GM23338 (cell line): Measurements from ENCODE around the gene CENPX. TPM values are rescaled to one million over a fixed set of nuclear protein-coding genes. Genes with fewer than 3 reads are reported as not detected.

Experiments
- ATAC-seq: fragments of 200-7000 bp; cut with Tn5 transposase; 3 replicates; pipeline ENCODE4 v1.9.1; 2020
- DNase-seq: peaks from one replicate; pipeline ENCODE4 v3.0.0-alpha.2; 2015; ENCODE audit warnings: low spot score
- H2AFZ ChIP-seq: fragments of 200-600 bp; sonication (generic); 2 replicates; pipeline ENCODE4 v1.8.0; 2016; ENCODE audit warnings: antibody characterized with exemption, mild to moderate bottlenecking, moderate library complexity
- H3F3A ChIP-seq: fragments of 200-600 bp; sonication (generic); replicated peaks from 2 replicates; pipeline ENCODE4 v1.8.0; 2017; ENCODE audit warnings: antibody characterized with exemption, mixed run types, low read depth
- H3K27ac ChIP-seq: fragments of 200-600 bp; sonication (generic); 2 replicates; pipeline ENCODE4 v1.6.1; 2016; ENCODE audit warnings: low read depth
- H3K27me3 ChIP-seq: fragments of 200-600 bp; sonication (generic); 2 replicates; pipeline ENCODE4 v1.8.0; 2016; ENCODE audit warnings: mild to moderate bottlenecking, mixed run types, moderate library complexity; ENCODE audit not compliant: insufficient read depth
- H3K36me3 ChIP-seq: fragments of 200-600 bp; sonication (generic); 2 replicates; pipeline ENCODE4 v1.8.0; 2016; ENCODE audit warnings: mild to moderate bottlenecking; ENCODE audit not compliant: insufficient read depth
- H3K4me1 ChIP-seq: fragments of 200-600 bp; sonication (generic); 2 replicates; pipeline ENCODE4 v1.8.0; 2016; ENCODE audit warnings: mild to moderate bottlenecking, moderate library complexity; ENCODE audit not compliant: insufficient read depth
- H3K4me2 ChIP-seq: fragments of 200-600 bp; sonication (generic); 2 replicates; pipeline ENCODE4 v1.7.1; 2017; ENCODE audit warnings: mixed run types
- H3K4me3 ChIP-seq: fragments of 200-600 bp; sonication (generic); 2 replicates; pipeline ENCODE4 v1.6.1; 2016; ENCODE audit warnings: mixed run types
- H3K79me2 ChIP-seq: fragments of 200-600 bp; sonication (generic); replicated peaks from 2 replicates; pipeline ENCODE4 v1.8.0; 2017; ENCODE audit warnings: mild to moderate bottlenecking; ENCODE audit not compliant: insufficient read depth
- H3K9me2 ChIP-seq: fragments of 200-600 bp; sonication (generic); 2 replicates; pipeline ENCODE4 v1.8.0; 2017; ENCODE audit not compliant: insufficient read depth
- H4K20me1 ChIP-seq: fragments of 200-600 bp; sonication (generic); replicated peaks from 2 replicates; pipeline ENCODE4 v1.8.0; 2017; ENCODE audit warnings: mild to moderate bottlenecking; ENCODE audit not compliant: insufficient read depth
- H3K27ac Mint-ChIP-seq: 2 replicates; pipeline ENCODE4 v1.8.0; 2020; ENCODE audit warnings: inconsistent platforms, mild to moderate bottlenecking, moderate library complexity, mixed read lengths
- H3K27me3 Mint-ChIP-seq: 3 replicates; pipeline ENCODE4 v1.8.0; 2022; ENCODE audit warnings: low read depth, mild to moderate bottlenecking, moderate library complexity, mixed read lengths, inconsistent platforms; ENCODE audit not compliant: insufficient read depth, poor library complexity
- H3K36me3 Mint-ChIP-seq: 3 replicates; pipeline ENCODE4 v1.8.0; 2021; ENCODE audit warnings: low read depth, mild to moderate bottlenecking, inconsistent platforms, moderate library complexity, mixed read lengths
- H3K4me1 Mint-ChIP-seq: 3 replicates; pipeline ENCODE4 v1.8.0; 2020; ENCODE audit warnings: mild to moderate bottlenecking, inconsistent platforms, mixed read lengths
- H3K4me3 Mint-ChIP-seq: 3 replicates; pipeline ENCODE4 v1.8.0; 2021; ENCODE audit warnings: moderate library complexity, mild to moderate bottlenecking, inconsistent platforms, mixed read lengths
- H3K9me3 Mint-ChIP-seq: 3 replicates; pipeline ENCODE4 v1.8.0; 2020; ENCODE audit warnings: moderate library complexity, mild to moderate bottlenecking, inconsistent platforms, mixed read lengths
- EZH2 ChIP-seq: fragments of 200-600 bp; sonication (generic); IDR thresholded peaks from one replicate; pipeline ENCODE4 v1.8.0; 2017; ENCODE audit warnings: antibody characterized with exemption, mild to moderate bottlenecking, low read depth; ENCODE audit not compliant: unreplicated experiment
- EZH2phosphoT487 ChIP-seq: fragments of 200-600 bp; sonication (generic); IDR thresholded peaks from one replicate; pipeline ENCODE4 v1.8.1; 2018; ENCODE audit warnings: antibody characterized with exemption; ENCODE audit not compliant: unreplicated experiment
- JUNB ChIP-seq: IDR thresholded peaks from one replicate; pipeline ENCODE4 v1.6.1; 2016; ENCODE audit warnings: antibody characterized with exemption; ENCODE audit not compliant: unreplicated experiment
- NANOG ChIP-seq: IDR thresholded peaks from 2 replicates; pipeline ENCODE4 v1.6.1; 2016; ENCODE audit warnings: antibody characterized with exemption, borderline replicate concordance
- POLR2AphosphoS5 ChIP-seq: IDR thresholded peaks from 2 replicates; pipeline ENCODE4 v1.6.1; 2016; ENCODE audit warnings: antibody characterized with exemption, low read depth
- STAT1 ChIP-seq: IDR thresholded peaks from one replicate; pipeline ENCODE4 v1.6.1; 2016; ENCODE audit warnings: antibody characterized with exemption; ENCODE audit not compliant: unreplicated experiment
- polyA plus RNA-seq: library from polyadenylated mRNA; unstranded; fragments of >200 nt; fragmentation: Nextera tagmentation; extraction: Ambion mirVana; gene quantifications from 2 replicates; pipeline ENCODE4 v1.2.1, GENCODE V29; 2016
- total RNA-seq: library from RNA; depleted of rRNA; stranded (reverse); fragments of >200 nt; shearing (Covaris generic); gene quantifications from 2 replicates; pipeline ENCODE4 v1.2.3, GENCODE V29; 2014
- TF ChIP-seq, protein P1 (sequence below): IDR thresholded peaks from one replicate; pipeline ENCODE4 v1.6.1; 2018; ENCODE audit warnings: antibody characterized with exemption; ENCODE audit not compliant: unreplicated experiment
- TF ChIP-seq, protein P2 (sequence below): IDR thresholded peaks from 2 replicates; pipeline ENCODE4 v1.6.1; 2016; ENCODE audit warnings: antibody characterized with exemption
- TF ChIP-seq, protein P3 (sequence below), 2 experiments: fragments of 200-600 bp in 1 of 2; sonication (generic) in 1 of 2; conservative IDR thresholded peaks; 2 replicates each; pipeline versions ENCODE4 v1.5.1 to v1.6.1; 2016 to 2017; ENCODE audit warnings: antibody characterized with exemption in 2 of 2, low read depth in 2 of 2, mild to moderate bottlenecking in 2 of 2, moderate library complexity in 1 of 2

Gene CENPX
- total and polyA plus RNA-seq, 2 experiments from 2014 or later = 114 to 157 TPM

- no peaks in the 10 kb centered on the region for H3K36me3 ChIP-seq
- Mint-ChIP-seq H3K27me3 (peaks cover 8% of the 10 kb centered on the region), H3K36me3 (peaks cover 8% of the 10 kb centered on the region), H3K4me1 (peaks cover 17% of the 10 kb centered on the region), H3K9me3 (no peaks in the 10 kb centered on the region; the same call in 2 of the 3 replicates), H3K4me3 (no peak overlapping the region), H3K27ac (no peak overlapping the region)
- ATAC-seq = no peak
- H3K4me2 ChIP-seq = no peak overlapping the region
- TF ChIP-seq STAT1 (no peak), JUNB (no peak), NANOG (no peak), POLR2AphosphoS5 (no peak), EZH2phosphoT487 (no peak), EZH2 (no peak)
- TF ChIP-seq, protein P1, sequence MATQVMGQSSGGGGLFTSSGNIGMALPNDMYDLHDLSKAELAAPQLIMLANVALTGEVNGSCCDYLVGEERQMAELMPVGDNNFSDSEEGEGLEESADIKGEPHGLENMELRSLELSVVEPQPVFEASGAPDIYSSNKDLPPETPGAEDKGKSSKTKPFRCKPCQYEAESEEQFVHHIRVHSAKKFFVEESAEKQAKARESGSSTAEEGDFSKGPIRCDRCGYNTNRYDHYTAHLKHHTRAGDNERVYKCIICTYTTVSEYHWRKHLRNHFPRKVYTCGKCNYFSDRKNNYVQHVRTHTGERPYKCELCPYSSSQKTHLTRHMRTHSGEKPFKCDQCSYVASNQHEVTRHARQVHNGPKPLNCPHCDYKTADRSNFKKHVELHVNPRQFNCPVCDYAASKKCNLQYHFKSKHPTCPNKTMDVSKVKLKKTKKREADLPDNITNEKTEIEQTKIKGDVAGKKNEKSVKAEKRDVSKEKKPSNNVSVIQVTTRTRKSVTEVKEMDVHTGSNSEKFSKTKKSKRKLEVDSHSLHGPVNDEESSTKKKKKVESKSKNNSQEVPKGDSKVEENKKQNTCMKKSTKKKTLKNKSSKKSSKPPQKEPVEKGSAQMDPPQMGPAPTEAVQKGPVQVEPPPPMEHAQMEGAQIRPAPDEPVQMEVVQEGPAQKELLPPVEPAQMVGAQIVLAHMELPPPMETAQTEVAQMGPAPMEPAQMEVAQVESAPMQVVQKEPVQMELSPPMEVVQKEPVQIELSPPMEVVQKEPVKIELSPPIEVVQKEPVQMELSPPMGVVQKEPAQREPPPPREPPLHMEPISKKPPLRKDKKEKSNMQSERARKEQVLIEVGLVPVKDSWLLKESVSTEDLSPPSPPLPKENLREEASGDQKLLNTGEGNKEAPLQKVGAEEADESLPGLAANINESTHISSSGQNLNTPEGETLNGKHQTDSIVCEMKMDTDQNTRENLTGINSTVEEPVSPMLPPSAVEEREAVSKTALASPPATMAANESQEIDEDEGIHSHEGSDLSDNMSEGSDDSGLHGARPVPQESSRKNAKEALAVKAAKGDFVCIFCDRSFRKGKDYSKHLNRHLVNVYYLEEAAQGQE = no peak
- TF ChIP-seq, protein P2, sequence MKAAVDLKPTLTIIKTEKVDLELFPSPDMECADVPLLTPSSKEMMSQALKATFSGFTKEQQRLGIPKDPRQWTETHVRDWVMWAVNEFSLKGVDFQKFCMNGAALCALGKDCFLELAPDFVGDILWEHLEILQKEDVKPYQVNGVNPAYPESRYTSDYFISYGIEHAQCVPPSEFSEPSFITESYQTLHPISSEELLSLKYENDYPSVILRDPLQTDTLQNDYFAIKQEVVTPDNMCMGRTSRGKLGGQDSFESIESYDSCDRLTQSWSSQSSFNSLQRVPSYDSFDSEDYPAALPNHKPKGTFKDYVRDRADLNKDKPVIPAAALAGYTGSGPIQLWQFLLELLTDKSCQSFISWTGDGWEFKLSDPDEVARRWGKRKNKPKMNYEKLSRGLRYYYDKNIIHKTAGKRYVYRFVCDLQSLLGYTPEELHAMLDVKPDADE = no peak
- TF ChIP-seq, protein P3, sequence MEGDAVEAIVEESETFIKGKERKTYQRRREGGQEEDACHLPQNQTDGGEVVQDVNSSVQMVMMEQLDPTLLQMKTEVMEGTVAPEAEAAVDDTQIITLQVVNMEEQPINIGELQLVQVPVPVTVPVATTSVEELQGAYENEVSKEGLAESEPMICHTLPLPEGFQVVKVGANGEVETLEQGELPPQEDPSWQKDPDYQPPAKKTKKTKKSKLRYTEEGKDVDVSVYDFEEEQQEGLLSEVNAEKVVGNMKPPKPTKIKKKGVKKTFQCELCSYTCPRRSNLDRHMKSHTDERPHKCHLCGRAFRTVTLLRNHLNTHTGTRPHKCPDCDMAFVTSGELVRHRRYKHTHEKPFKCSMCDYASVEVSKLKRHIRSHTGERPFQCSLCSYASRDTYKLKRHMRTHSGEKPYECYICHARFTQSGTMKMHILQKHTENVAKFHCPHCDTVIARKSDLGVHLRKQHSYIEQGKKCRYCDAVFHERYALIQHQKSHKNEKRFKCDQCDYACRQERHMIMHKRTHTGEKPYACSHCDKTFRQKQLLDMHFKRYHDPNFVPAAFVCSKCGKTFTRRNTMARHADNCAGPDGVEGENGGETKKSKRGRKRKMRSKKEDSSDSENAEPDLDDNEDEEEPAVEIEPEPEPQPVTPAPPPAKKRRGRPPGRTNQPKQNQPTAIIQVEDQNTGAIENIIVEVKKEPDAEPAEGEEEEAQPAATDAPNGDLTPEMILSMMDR (conservative IDR thresholded peaks at IDR 0.05; ENCODE audit: low read depth in 2 of 2) = no peak
- H3K27ac ChIP-seq = no peak overlapping the region
- no peaks in the 10 kb centered on the region for H3K9me2 ChIP-seq
- no peak overlapping the region for H2AFZ ChIP-seq
- H3K27me3 ChIP-seq = no peaks in the 10 kb centered on the region
- H4K20me1 ChIP-seq = no peaks in the 10 kb centered on the region
- no peak overlapping the region for H3K4me3 ChIP-seq
- DNase-seq = no peak
- no peaks in the 10 kb centered on the region for H3F3A ChIP-seq
- H3K4me1 ChIP-seq = no peaks in the 10 kb centered on the region
- no peaks in the 10 kb centered on the region for H3K79me2 ChIP-seq
Observed at GRCh38 chr17:82045936-82046484, 23.3 kb upstream of the CENPX start.

DNA sequence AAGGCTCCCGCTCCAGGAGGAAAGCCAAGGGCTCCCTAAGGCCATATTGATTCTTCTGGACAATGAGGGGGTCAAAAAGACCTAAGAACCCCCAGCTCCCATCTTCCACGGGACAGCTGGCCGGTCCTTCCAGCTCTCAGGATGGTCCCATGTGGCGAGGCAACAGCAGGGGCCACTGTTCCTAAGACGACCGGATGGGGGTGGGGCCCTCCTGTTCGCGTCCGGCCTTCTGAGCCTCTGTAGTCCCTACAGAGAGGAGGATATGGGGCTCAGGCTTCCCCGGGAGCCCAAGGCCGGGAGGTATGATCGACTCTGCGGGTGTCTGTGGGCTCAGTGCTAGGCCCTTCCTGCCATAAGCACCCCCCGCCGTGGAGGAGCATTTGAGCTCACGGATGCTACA lies 20.8 kb upstream of the CENPX start:
- H3K27ac ChIP-seq = no peak overlapping the region
- H2AFZ ChIP-seq = peak overlapping the region; percentile 59; the same call in 1 of the 2 replicates
- no peak overlapping the region for H3K27ac Mint-ChIP-seq
- H3K4me1 ChIP-seq = no peaks in the 10 kb centered on the region
- H3K27me3 ChIP-seq = no peaks in the 10 kb centered on the region
- H4K20me1 ChIP-seq = no peaks in the 10 kb centered on the region
- DNase-seq (peak; percentile 69), ATAC-seq (peak; percentile 81)
- H3K4me2 ChIP-seq = no peak overlapping the region
- H3K9me2 ChIP-seq = no peaks in the 10 kb centered on the region
- peaks cover 6% of the 10 kb centered on the region for H3K36me3 Mint-ChIP-seq
- no peaks in the 10 kb centered on the region; the same call in 2 of the 3 replicates for H3K9me3 Mint-ChIP-seq
- H3K4me3 Mint-ChIP-seq = no peak overlapping the region
- no peaks in the 10 kb centered on the region for H3F3A ChIP-seq
- no peak overlapping the region for H3K4me3 ChIP-seq
- H3K79me2 ChIP-seq = no peaks in the 10 kb centered on the region
- peaks cover 17% of the 10 kb centered on the region for H3K4me1 Mint-ChIP-seq
- H3K36me3 ChIP-seq = no peaks in the 10 kb centered on the region
- peaks cover 15% of the 10 kb centered on the region for H3K27me3 Mint-ChIP-seq
- TF ChIP-seq STAT1 = no peak
- TF ChIP-seq JUNB = no peak
- TF ChIP-seq, protein P3 (conservative IDR thresholded peaks at IDR 0.05; ENCODE audit: low read depth in 2 of 2) = no peak
